RCC 7860 (cell line): ENCODE measurements around the gene EMILIN2.

ENCODE experiments used
- DNase-seq: peaks from one replicate; pipeline ENCODE4 v3.0.0-alpha.2; 2015; ENCODE audit warnings: low spot score
- FAIRE-seq: peaks from 2 replicates; lab custom pipeline; 2012; peaks lifted over from hg19 to GRCh38; lab: Jason Lieb, UNC

EMILIN2 gene

GRCh38 chr18:2948038-2948437 lies 101.2 kb downstream of the EMILIN2 start:
- DNase-seq: no peak
- FAIRE-seq: no peak

- FAIRE-seq (no peak), DNase-seq (no peak)
Observed at GRCh38 chr18:2952605-2953004, 105.8 kb downstream of the EMILIN2 start.

DNA sequence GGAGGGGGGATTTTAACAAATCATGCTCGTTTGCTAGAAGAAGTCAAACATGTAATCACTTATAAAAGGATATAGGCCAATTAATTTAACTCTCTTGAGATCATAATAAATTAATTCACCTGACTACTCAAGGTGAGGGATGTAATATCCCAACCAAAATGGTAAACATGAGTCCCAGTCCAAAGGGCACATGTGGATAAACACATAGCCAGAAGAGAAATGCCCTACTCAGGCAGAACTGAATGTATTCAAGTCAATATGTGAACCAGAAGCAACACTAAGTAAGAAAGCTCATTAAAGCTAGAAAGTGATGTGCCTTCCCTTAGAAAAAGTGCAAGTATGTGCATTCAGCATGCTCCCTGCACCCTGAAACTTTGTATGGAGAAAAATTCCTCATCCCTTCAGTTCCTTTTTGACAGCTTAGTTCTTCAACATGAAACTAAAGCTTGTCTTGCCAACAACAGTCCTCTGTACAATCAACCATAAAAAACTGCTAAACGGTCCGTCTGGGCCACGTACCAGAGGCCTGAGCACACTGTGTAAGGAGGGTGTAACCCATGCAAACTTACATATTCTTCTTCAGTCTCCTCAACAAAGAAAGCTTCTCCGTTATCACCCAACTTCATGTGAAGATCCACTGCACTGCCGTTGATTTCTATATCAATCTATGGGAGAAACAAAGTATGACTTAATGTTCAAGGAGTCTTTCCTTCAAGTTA lies 107.3 kb downstream of the EMILIN2 start:
- no peak for FAIRE-seq
- DNase-seq: no peak

DNA sequence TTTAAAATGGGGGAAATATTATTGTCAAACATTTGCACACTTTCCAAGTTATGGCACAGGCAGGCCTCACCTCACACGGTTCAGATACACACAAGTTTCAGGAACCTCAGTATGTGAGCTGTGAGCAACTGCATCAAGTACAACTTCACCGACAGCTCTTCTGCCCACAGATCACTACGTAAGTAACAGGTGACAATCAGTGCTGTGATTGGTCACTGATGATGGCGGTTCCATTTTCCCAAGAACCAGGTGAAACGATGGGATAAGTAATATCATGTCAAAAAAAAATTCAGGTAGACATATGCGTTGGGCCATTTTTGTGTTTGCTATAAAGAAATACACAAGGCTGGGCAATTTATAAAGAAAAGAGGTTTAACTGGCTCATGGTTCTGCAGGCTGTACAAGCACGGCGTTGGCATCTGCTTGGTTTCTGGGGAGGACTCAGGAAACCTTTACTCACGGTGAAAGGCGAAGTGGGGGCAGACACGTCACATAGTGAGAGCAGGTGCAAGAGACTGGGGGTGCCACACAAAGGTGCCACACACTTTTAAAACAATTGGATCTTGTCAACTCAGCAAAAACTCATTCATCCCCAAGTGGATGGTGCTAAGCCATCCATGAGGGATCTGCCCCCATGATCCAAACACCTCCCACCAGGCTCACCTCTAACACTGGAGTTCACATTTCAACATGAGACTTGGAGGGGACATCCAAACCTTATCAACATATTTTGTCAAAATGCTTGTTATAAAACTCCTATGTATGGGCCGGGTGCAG lies 108.3 kb downstream of the EMILIN2 start:
- DNase-seq (no peak), FAIRE-seq (no peak)

- DNase-seq (no peak), FAIRE-seq (no peak)
Observed at GRCh38 chr18:2956056-2956455, 109.2 kb downstream of the EMILIN2 start.

DNA sequence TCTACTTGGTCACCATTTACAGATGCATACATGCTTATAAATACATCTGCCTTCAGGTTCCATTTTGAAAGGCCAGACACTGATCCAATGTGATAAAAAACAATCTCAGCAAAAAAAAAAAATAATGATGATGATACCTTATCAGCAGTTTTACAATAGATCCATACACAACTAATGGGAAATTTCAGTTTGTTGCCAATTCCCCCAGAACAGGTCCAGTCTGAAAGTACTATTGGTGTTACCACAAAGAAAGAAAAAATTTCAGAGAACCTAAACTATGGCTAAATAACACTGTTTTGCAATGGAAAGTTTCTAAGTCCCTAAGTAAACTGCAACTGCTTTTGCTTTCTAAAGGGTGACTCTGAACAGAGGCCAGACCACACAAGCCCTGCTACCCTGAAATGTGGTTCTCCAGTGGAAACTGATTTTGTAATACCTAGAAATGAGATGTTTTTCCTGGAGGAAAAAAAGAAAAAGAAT lies 112.1 kb downstream of the EMILIN2 start:
- no peak for FAIRE-seq
- DNase-seq: no peak

DNA sequence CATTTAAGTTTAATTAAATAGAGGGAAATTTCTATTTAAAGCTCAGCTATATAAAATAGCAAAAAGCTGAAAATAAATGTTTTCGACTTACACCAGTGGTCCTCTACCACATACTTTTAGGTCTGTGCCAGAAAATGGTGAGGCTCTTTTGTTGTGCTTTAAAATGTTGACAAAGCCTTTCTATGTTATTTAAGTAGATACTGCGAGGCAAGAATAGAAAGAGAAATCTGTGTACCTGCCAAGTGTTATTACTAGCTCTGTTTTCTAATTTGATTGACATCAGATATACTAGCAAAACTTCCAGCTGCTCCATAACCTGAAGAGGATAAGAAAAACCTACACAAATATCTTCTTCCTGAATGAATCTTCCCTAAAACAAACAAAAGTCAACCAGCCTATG lies 112.5 kb downstream of the EMILIN2 start:
- DNase-seq: no peak
- no peak for FAIRE-seq

DNA sequence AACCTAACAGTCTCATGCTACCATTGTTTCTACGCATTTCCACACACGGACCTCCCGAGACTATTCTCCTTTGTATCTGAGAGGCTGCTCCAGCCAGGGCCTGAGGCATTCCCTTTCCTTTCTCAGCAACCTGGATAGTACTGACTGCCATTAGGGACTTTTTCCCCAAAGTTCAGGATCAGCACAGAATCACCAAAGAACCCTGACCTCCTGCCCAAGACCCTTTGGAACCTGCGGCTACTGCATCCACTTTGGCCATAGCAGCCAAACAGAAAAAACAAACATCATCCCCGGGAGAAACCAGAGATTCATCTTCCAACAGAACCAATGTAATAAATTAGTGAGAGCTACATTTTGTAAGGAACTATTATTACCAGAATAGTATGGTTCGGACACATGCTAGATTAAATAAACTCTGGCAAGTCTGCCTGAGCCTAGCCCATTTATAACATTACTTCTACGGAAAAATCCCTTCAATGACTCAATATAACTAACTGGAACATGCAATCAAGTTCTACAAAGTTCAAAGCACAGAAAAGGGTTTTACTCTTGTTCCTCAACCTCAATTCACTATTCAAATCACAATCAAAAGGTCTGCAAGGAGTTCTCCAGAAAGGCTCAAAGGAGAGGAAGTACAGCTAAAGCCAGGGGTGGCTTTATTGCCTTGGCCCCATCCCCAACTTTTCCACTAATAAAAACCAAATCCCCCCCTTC lies 114.3 kb downstream of the EMILIN2 start:
- no peak for FAIRE-seq
- DNase-seq: no peak

DNA sequence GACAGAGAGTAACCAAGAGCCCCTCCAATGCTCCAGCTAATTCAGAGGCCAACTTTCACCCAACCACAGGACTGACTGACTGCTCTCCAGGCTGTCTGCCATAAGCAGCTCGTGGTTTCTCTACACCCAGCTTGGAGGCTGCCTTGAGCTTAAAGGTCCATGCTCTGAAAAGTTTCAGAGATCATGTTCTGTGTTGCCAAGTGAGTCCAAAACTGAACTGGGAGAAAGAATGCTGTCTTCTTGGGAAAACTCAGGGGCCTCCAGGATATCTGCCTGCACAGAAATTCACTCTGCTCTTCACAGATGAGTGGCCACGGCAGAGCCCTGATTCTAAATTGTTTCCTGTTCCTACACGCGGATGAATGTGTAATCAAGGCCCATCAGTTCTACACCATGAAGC lies 115.0 kb downstream of the EMILIN2 start:
- FAIRE-seq: peak; percentile 80

GRCh38 chr18:2963048-2963447 lies 116.2 kb downstream of the EMILIN2 start:
- no peak for FAIRE-seq
- DNase-seq: no peak

More for the DNA sequence above, 115.0 kb downstream of the EMILIN2 start:
- DNase-seq: peak; percentile 39

DNA sequence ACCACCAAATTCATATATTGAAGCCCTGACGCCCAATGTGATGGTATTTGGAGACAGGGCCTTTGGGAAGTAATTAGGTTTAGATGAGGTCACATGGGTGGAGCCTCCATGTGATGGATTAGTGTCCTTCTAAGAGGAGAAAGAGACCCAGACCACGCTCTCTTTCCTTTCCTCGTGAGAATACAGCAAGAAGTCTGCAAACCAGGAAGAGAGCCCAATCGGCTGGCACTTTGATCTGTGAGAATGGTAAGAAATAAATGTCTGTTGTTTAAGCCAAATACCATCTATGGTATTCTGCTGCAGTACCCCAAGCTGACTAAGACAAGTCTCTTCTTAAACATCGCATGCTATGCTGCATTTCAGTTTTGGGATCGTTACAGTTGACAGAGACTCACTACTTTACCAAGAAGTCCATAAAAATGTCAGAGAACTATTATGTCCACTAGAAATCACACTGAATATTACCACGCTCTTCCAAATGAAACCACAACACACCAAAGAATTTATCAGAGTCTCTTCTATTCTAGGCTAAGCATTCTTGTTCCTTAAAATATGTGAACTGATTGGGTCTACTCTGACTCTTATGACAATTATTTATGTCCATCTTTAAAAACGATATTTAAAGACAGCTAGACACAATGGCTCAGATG lies 117.7 kb downstream of the EMILIN2 start:
- FAIRE-seq: no peak
- DNase-seq: no peak
